K562 (cell line): Measurements from ENCODE around the gene PRKCE. TPM values are rescaled to one million over a fixed set of nuclear protein-coding genes. Genes with fewer than 3 reads are reported as not detected.

ENCODE experiments used
- ATAC-seq: fragments of 200-7000 bp; cut with Tn5 transposase; 3 replicates; pipeline ENCODE4 v1.9.1; 2020; ENCODE audit warnings: moderate library complexity
- BruUV-seq: library from RNA; stranded (reverse); fragments of 400-500 nt; replicated peaks from 2 replicates; lab custom pipeline; 2021; lab: Mats Ljungman, UMichigan
- CTCF ChIA-PET: fragments of 300-600 bp; formaldehyde crosslinking; extraction: SDS; loops from one replicate; lab custom pipeline; 2021; ENCODE audit warnings: low intra/inter-chr PET ratio; lab: Yijun Ruan, JAX
- POLR2A ChIA-PET: fragments of 300-600, 350-650 bp; sonication (Branson Sonifier 250); formaldehyde crosslinking; extraction: SDS; loops from one replicate; lab custom pipeline; 2021; ENCODE audit warnings: antibody characterized with exemption, inconsistent platforms; lab: Yijun Ruan, JAX
- DNase-seq, 4 experiments: peaks; one replicate each; pipeline versions ENCODE4 v3.0.0 to v3.0.0-alpha.2; 2011 to 2018; ENCODE audit warnings: low spot score in 3 of 4, mixed read lengths in 3 of 4; ENCODE audit errors: extremely low read depth in 1 of 4
- FAIRE-seq: peaks from 2 replicates; lab custom pipeline; 2011; peaks lifted over from hg19 to GRCh38; lab: Jason Lieb, UNC
- H2AFZ ChIP-seq: 2 replicates; pipeline ENCODE4 v1.6.0; 2011; ENCODE audit warnings: low read depth, low read length, control low read depth, inconsistent platforms
- H3K27ac ChIP-seq: fragments of 200-600 bp; 3 replicates; pipeline ENCODE4 v1.8.0; 2011; ENCODE audit warnings: low read depth, mild to moderate bottlenecking, control low read depth, inconsistent platforms, low read length, moderate library complexity, mixed read lengths; ENCODE audit errors: extremely low read depth
- H3K27me3 ChIP-seq, 2 experiments: fragments of 300-600 bp in 1 of 2; 2 replicates in 1 of 2; 3 replicates in 1 of 2; pipeline versions ENCODE4 v1.6.0 to v1.8.0; 2011; ENCODE audit warnings: inconsistent platforms in 2 of 2, low read length in 2 of 2, mild to moderate bottlenecking in 1 of 2, mixed read lengths in 1 of 2, moderate library complexity in 1 of 2; ENCODE audit not compliant: control insufficient read depth in 2 of 2, insufficient read depth in 2 of 2
- H3K36me3 ChIP-seq: fragments of 300-600 bp; 3 replicates; pipeline ENCODE4 v1.8.0; 2011; ENCODE audit warnings: mild to moderate bottlenecking, low read length, inconsistent platforms; ENCODE audit not compliant: control insufficient read depth, insufficient read depth
- H3K4me1 ChIP-seq, 2 experiments: fragments of 200-600 bp in 1 of 2; replicated peaks in 1 of 2; 2 replicates in 1 of 2; 3 replicates in 1 of 2; pipeline versions ENCODE4 v1.5.1 to v1.8.0; 2011; ENCODE audit warnings: inconsistent platforms in 2 of 2, low read length in 2 of 2, mild to moderate bottlenecking in 1 of 2, mixed read lengths in 1 of 2, moderate library complexity in 1 of 2; ENCODE audit not compliant: control insufficient read depth in 2 of 2, insufficient read depth in 2 of 2
- H3K4me2 ChIP-seq: 2 replicates; pipeline ENCODE4 v1.6.1; 2011; ENCODE audit warnings: low read length, control low read depth, inconsistent platforms, mixed read lengths; ENCODE audit not compliant: insufficient read depth
- H3K4me3 ChIP-seq: fragments of 200-600 bp; sonication (generic), shearing (Covaris generic); 2 replicates; pipeline ENCODE4 v1.5.1; 2016; ENCODE audit warnings: control low read depth, inconsistent platforms
- H3K79me2 ChIP-seq: fragments of 200-600 bp; 3 replicates; pipeline ENCODE4 v1.8.0; 2011; ENCODE audit warnings: low read length, inconsistent platforms; ENCODE audit not compliant: control insufficient read depth, insufficient read depth
- H3K9ac ChIP-seq, 2 experiments: 2 replicates each; pipeline versions ENCODE4 v1.6.0 to v1.6.1; 2011; ENCODE audit warnings: low read depth in 2 of 2, low read length in 2 of 2, control low read depth in 1 of 2, inconsistent platforms in 1 of 2, mild to moderate bottlenecking in 1 of 2, mixed read lengths in 1 of 2; ENCODE audit not compliant: insufficient read depth in 1 of 2
- H3K9me1 ChIP-seq: one replicate; pipeline ENCODE4 v1.6.0; 2011; ENCODE audit warnings: inconsistent platforms, mild to moderate bottlenecking, low read length, moderate library complexity; ENCODE audit not compliant: control insufficient read depth, insufficient read depth
- H3K9me3 ChIP-seq: replicated peaks from 2 replicates; pipeline ENCODE4 v1.5.1; 2011; ENCODE audit warnings: low read depth, low read length, inconsistent platforms; ENCODE audit not compliant: control insufficient read depth, insufficient read depth
- H4K20me1 ChIP-seq: replicated peaks from 2 replicates; pipeline ENCODE4 v1.6.1; 2011; ENCODE audit warnings: low read length, inconsistent platforms, mixed read lengths; ENCODE audit not compliant: control insufficient read depth, insufficient read depth
- COPS2 ChIP-seq: fragments of 450-650 bp; conservative IDR thresholded peaks from 2 replicates; pipeline ENCODE4 v1.6.1; 2016; ENCODE audit warnings: mild to moderate bottlenecking, moderate library complexity
- MTF1 ChIP-seq: fragments of 250-450 bp; sonication (Bioruptor Pico); IDR thresholded peaks from 2 replicates; pipeline ENCODE4 v1.9.0; 2021; ENCODE audit warnings: moderate library complexity, mild to moderate bottlenecking, inconsistent platforms, borderline replicate concordance
- NBN ChIP-seq: fragments of 450-650 bp; IDR thresholded peaks from 2 replicates; pipeline ENCODE4 v1.6.1; 2016; ENCODE audit warnings: low read depth, mild to moderate bottlenecking
- TCF7L2 ChIP-seq: fragments of 150-350 bp; IDR thresholded peaks from 2 replicates; pipeline ENCODE4 v1.6.1; 2016; ENCODE audit warnings: low read depth, mild to moderate bottlenecking, low read length, moderate library complexity
- U2AF1 ChIP-seq: fragments of 200-400 bp; formaldehyde crosslinking; optimal IDR thresholded peaks from 2 replicates; pipeline ENCODE3; 2017; ENCODE audit warnings: mild to moderate bottlenecking, low read depth, low read length, moderate library complexity
- U2AF2 ChIP-seq: fragments of 200-400 bp; formaldehyde crosslinking; optimal IDR thresholded peaks from 2 replicates; pipeline ENCODE3; 2017; ENCODE audit warnings: low read depth, mild to moderate bottlenecking, low read length
- ZNF324 ChIP-seq: fragments of 250-450 bp; sonication (Bioruptor Pico); IDR thresholded peaks from 2 replicates; pipeline ENCODE4 v1.4.0; 2020; ENCODE audit warnings: mild to moderate bottlenecking
- ZNF41 ChIP-seq: fragments of 250-450 bp; sonication (Bioruptor Pico); conservative IDR thresholded peaks from 2 replicates; pipeline ENCODE4 v1.4.0; 2020; ENCODE audit warnings: mild to moderate bottlenecking
- ZNF431 ChIP-seq: sonication (generic); formaldehyde crosslinking; IDR thresholded peaks from 2 replicates; pipeline ENCODE4 v1.8.0; 2022; ENCODE audit warnings: mild to moderate bottlenecking, missing genetic modification reagents
- ZNF76 ChIP-seq: fragments of 250-450 bp; sonication (Bioruptor Pico); IDR thresholded peaks from 2 replicates; pipeline ENCODE4 v1.4.0; 2020; ENCODE audit warnings: mild to moderate bottlenecking, moderate library complexity, borderline replicate concordance
- WGBS: fragments of 100-300 bp; shearing (Covaris generic); methylation state at CpG from one replicate; pipeline ENCODE4 v1.1.6; 2016; ENCODE audit warnings: low coverage, mixed read lengths; ENCODE audit not compliant: insufficient coverage; ENCODE audit errors: missing lambda C conversion rate; 5-methylcytosine and 5-hydroxymethylcytosine counted together
- in situ Hi-C: fragments of 300-500 bp; cut with MboI; formaldehyde crosslinking; loops from 4 replicates; pipeline ENCODE4 v1.15.0; 2018; ENCODE audit warnings: inconsistent platforms, mixed read lengths
- intact Hi-C: fragments of 100-400 bp; cut with micrococcal nuclease; formaldehyde crosslinking; loops from 2 replicates; pipeline ENCODE4 v1.14.2; 2022
- polyA plus RNA-seq, 8 experiments: library from polyadenylated mRNA; depleted of rRNA in 4 of 8; stranded (reverse) in 5 of 8; unstranded in 3 of 8; fragments of >200 nt; fragmentation: Nextera tagmentation in 2 of 8; fragmentation: Illumina TruSeq in 1 of 8; extraction: Ambion mirVana in 2 of 8; extraction: Trizol in 1 of 8; gene quantifications; 2 replicates each; pipeline versions ENCODE4 v1.2.1 to v1.2.3, GENCODE V29; 2011 to 2014; ENCODE audit warnings: inconsistent platforms in 1 of 8, missing spikeins in 1 of 8
- total RNA-seq, 7 experiments: library from RNA; depleted of rRNA in 6 of 7; stranded (reverse); fragments of >200 nt in 6 of 7; fragmentation: Illumina TruSeq in 2 of 7; extraction: Trizol in 2 of 7; gene quantifications; 2 replicates each; pipeline versions ENCODE4 v1.2.1 to v1.2.3, GENCODE V29; 2011 to 2021; ENCODE audit warnings: low replicate concordance in 1 of 7
- TF ChIP-seq, protein P1 (sequence below): sonication (generic); formaldehyde crosslinking; IDR thresholded peaks from 2 replicates; pipeline ENCODE4 v1.8.1; 2023; ENCODE audit warnings: mild to moderate bottlenecking, missing genetic modification reagents

The PRKCE gene
- total and polyA plus RNA-seq, 9 of the 15 experiments (the other 6 are each of a cell fraction or from before 2014, with no cell fraction given), result 0.06 to 1.0 (median 0.22) TPM; not detected in 1

- FAIRE-seq (no peak), ATAC-seq (no peak), DNase-seq (no peak)
- 0 out of 2 replicates have a peak, but pooled peaks cover 2% of the 10 kb centered on the region for H3K9me3 ChIP-seq
- H2AFZ ChIP-seq, result no peak overlapping the region
- H3K4me2 ChIP-seq, result no peak overlapping the region
- no peak overlapping the region for H3K9ac ChIP-seq
- intact Hi-C loops, result no loop called here
- H3K36me3 ChIP-seq, result no peaks in the 10 kb centered on the region
- no peak overlapping the region for H3K4me3 ChIP-seq
- ChIA-PET POLR2A (interaction anchor here (0.7 kb wide), 1 partner anchor 1213 kb away, joined by 3 read pairs; no protein-coding TSS in a partner anchor), CTCF (no interaction called here)
- TF ChIP-seq U2AF2 (no peak), ZNF324 (CRISPR knock-in tag) (no peak), ZNF76 (CRISPR knock-in tag) (no peak), COPS2 (no peak), U2AF1 (no peak), ZNF431 (no peak), ZNF41 (CRISPR knock-in tag) (no peak), NBN (no peak), TCF7L2 (no peak), MTF1 (CRISPR knock-in tag) (no peak)
- TF ChIP-seq, protein P1, sequence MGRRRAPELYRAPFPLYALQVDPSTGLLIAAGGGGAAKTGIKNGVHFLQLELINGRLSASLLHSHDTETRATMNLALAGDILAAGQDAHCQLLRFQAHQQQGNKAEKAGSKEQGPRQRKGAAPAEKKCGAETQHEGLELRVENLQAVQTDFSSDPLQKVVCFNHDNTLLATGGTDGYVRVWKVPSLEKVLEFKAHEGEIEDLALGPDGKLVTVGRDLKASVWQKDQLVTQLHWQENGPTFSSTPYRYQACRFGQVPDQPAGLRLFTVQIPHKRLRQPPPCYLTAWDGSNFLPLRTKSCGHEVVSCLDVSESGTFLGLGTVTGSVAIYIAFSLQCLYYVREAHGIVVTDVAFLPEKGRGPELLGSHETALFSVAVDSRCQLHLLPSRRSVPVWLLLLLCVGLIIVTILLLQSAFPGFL (CRISPR knock-in tag), result no peak
- in situ Hi-C loops, result no loop called here
- no TSS peak for BruUV-seq
- H3K27me3 ChIP-seq, result peaks cover 6 to 28% of the 10 kb centered on the region in 2 experiments; a peak in 4 of 5 replicates
- no peak overlapping the region for H3K27ac ChIP-seq
- no peaks in the 10 kb centered on the region for H4K20me1 ChIP-seq
- H3K9me1 ChIP-seq, result no peaks in the 10 kb centered on the region
- H3K4me1 ChIP-seq, result no peaks in the 10 kb centered on the region; a peak in 2 of 5 replicates
- 2% methylated on average over 6 of the region's 6 CpGs for WGBS
- no peaks in the 10 kb centered on the region for H3K79me2 ChIP-seq
Observed at GRCh38 chr2:45826460-45826859, 175.0 kb downstream of the PRKCE start.
